Measurements from ENCODE around the gene RADIL. TPM values are rescaled to one million over a fixed set of nuclear protein-coding genes. Genes with fewer than 3 reads are reported as not detected.

Gene RADIL
- total RNA-seq, 1 experiment from 2014 or later, result not detected

DNA sequence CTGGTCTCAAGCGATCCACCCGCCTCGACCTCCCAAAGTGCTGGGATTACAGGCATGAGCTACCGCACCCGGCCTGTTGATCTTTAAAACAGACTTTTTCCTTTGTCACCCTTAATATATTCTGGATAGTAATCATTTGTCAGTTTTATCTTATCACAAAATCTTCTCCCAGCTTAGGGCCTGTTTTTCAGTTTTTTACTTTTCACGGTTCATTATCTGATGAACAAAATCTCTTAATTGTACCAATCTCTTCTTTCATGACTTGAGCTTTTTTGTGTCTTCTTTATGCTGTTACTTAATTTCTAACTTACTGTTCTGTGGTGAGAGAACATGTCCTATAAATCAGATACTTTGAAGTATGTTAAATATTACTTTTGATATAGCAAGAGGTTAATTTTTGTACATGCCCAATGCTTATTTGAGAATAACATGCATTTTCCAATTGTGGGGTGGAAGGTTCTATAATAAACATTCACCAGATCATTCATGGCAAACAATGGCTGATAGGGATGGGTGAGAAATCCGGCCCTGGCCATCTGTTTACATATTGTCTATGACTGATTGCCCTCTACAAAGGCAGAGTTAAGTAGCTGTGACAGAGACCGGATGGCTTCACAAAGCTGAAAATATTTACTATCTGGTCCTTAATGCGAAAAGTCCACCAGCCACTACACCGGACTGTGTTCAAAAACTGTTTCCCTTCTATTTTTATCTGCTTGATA is 27.0 kb downstream of the RADIL start:
- Histone ChIP-seq H3K9me3 (no peaks in the 10 kb centered on the region), H3K4me3 (ENCODE audit: low read depth, low read length) (no peak overlapping the region), H3K36me3 (ENCODE audit: control insufficient read depth, insufficient read depth, low read length) (no peaks in the 10 kb centered on the region), H3K27me3 (replicated peaks; ENCODE audit: control insufficient read depth, insufficient read depth, low read length) (no peaks in the 10 kb centered on the region), H3K4me1 (no peaks in the 10 kb centered on the region)
- Mint-ChIP-seq H3K9me3 (ENCODE audit: unreplicated experiment) (no peaks in the 10 kb centered on the region), H3K4me3 (ENCODE audit: unreplicated experiment) (no peak overlapping the region), H3K4me1 (ENCODE audit: low read depth, unreplicated experiment) (peaks cover 7% of the 10 kb centered on the region), H3K36me3 (ENCODE audit: insufficient read depth, unreplicated experiment) (no peaks in the 10 kb centered on the region), H3K27ac (ENCODE audit: unreplicated experiment) (no peak overlapping the region), H3K27me3 (ENCODE audit: insufficient read depth, unreplicated experiment) (peaks cover 10% of the 10 kb centered on the region)
- DNase-seq, result no peak
- intact Hi-C loops (cut with micrococcal nuclease; ENCODE audit: unreplicated experiment), result no loop called here
- ChIA-PET CTCF (no interaction called here), POLR2A (no interaction called here)
- TF ChIP-seq, protein P1, sequence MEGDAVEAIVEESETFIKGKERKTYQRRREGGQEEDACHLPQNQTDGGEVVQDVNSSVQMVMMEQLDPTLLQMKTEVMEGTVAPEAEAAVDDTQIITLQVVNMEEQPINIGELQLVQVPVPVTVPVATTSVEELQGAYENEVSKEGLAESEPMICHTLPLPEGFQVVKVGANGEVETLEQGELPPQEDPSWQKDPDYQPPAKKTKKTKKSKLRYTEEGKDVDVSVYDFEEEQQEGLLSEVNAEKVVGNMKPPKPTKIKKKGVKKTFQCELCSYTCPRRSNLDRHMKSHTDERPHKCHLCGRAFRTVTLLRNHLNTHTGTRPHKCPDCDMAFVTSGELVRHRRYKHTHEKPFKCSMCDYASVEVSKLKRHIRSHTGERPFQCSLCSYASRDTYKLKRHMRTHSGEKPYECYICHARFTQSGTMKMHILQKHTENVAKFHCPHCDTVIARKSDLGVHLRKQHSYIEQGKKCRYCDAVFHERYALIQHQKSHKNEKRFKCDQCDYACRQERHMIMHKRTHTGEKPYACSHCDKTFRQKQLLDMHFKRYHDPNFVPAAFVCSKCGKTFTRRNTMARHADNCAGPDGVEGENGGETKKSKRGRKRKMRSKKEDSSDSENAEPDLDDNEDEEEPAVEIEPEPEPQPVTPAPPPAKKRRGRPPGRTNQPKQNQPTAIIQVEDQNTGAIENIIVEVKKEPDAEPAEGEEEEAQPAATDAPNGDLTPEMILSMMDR (IDR thresholded peaks at IDR 0.05; ENCODE audit: insufficient read depth in 1 of 2, low read depth in 1 of 2, low read length in 1 of 2, severe bottlenecking in 1 of 2, unreplicated experiment in 1 of 2), result no peak
- no TSS peak for BruUV-seq (replicated peaks)

DNA sequence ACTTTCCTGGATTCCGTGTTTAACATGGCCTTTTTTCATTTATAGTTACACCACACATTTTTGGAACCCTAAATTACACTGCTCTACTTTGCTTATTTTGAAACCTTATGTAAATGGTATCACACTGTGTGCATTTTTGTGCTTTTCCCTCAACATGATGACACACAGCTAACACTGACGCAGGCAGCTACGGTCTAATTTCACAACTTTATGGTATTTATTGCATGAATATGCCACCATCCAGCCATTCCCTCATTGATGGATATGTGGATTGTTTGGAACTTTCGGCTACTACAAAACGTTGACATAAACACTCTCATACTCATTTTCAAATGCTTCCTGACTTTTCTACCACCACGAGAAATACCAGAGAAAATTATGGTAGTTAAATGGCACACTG is 28.6 kb downstream of the RADIL start:
- no TSS peak for BruUV-seq (replicated peaks)
- POLR2A ChIA-PET, result no interaction called here
- H3K9me3 Mint-ChIP-seq (ENCODE audit: unreplicated experiment), result no peaks in the 10 kb centered on the region
- H3K36me3 ChIP-seq (ENCODE audit: control insufficient read depth, insufficient read depth, low read length), result no peaks in the 10 kb centered on the region
- H3K9me3 ChIP-seq, result no peaks in the 10 kb centered on the region
- intact Hi-C loops (cut with micrococcal nuclease; ENCODE audit: unreplicated experiment), result no loop called here
- no peak overlapping the region for H3K4me3 ChIP-seq (ENCODE audit: low read depth, low read length)
- peaks cover 7% of the 10 kb centered on the region for H3K4me1 Mint-ChIP-seq (ENCODE audit: low read depth, unreplicated experiment)
- no peaks in the 10 kb centered on the region for H3K27me3 ChIP-seq (replicated peaks; ENCODE audit: control insufficient read depth, insufficient read depth, low read length)
- no peak overlapping the region for H3K27ac Mint-ChIP-seq (ENCODE audit: unreplicated experiment)
- no peak for DNase-seq
- H3K27me3 Mint-ChIP-seq (ENCODE audit: insufficient read depth, unreplicated experiment), result peaks cover 10% of the 10 kb centered on the region
- no peaks in the 10 kb centered on the region for H3K4me1 ChIP-seq
- H3K4me3 Mint-ChIP-seq (ENCODE audit: unreplicated experiment), result no peak overlapping the region
- H3K36me3 Mint-ChIP-seq (ENCODE audit: insufficient read depth, unreplicated experiment), result no peaks in the 10 kb centered on the region
- TF ChIP-seq, protein P1 (IDR thresholded peaks at IDR 0.05; ENCODE audit: insufficient read depth in 1 of 2, low read depth in 1 of 2, low read length in 1 of 2, severe bottlenecking in 1 of 2, unreplicated experiment in 1 of 2), result no peak
- CTCF ChIA-PET, result interaction anchor here (0.7 kb wide), 1 partner anchor 77 kb away, joined by 8 read pairs; no protein-coding TSS in a partner anchor

DNA sequence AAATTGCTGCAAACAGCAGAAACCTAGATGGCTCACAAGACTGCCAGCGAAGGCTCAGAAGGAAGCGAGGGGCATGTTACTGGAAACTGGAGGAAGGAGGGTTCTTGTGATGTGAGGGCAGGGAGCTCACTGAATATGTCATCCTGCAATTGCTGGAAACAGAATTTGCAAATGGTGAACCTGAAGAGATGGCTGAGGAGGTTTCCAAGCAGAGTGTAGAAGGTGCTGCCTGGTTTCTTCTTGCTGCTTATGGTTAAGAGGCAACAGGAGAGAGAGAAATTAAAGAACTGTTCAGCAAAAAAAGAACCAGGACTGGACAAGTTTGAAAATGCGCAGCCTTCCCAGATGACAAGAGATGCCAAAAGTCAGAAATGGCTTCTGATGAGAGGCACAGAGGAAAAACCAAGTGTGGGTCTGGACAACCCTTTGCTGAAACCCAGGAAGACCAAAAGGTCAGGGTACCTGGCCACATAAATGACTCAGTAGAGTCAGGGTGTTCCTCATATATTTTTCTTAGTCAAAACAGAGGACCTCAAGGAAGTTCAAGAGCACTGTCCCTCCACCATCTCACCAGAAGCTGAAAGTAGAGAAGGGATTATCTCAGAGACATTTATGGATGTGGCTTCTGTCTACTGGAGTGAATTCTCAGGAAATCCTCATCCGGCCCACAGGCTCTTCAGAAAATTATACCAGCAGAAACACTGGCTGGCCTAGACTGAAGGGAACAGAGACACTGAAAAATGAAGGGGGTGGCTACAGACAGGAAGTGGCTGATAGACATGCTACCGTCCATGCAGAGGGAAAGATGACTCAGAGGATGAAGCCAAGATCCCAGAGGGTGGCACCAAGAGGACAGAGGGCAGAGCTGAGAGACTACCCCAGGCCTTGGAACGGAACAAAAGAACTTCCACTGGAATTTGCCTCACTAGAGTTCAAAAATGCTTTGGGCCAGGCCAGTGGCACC is 31.8 kb downstream of the RADIL start:
- DNase-seq, result no peak
- H3K9me3 ChIP-seq, result no peaks in the 10 kb centered on the region
- no peaks in the 10 kb centered on the region for H3K4me1 ChIP-seq
- BruUV-seq (replicated peaks), result no TSS peak
- no peaks in the 10 kb centered on the region for H3K36me3 ChIP-seq (ENCODE audit: control insufficient read depth, insufficient read depth, low read length)
- POLR2A ChIA-PET, result no interaction called here
- TF ChIP-seq, protein P1 (IDR thresholded peaks at IDR 0.05; ENCODE audit: insufficient read depth in 1 of 2, low read depth in 1 of 2, low read length in 1 of 2, severe bottlenecking in 1 of 2, unreplicated experiment in 1 of 2), result no peak
- H3K27ac Mint-ChIP-seq (ENCODE audit: unreplicated experiment), result no peak overlapping the region
- H3K27me3 ChIP-seq (replicated peaks; ENCODE audit: control insufficient read depth, insufficient read depth, low read length), result no peaks in the 10 kb centered on the region
- intact Hi-C loops (cut with micrococcal nuclease; ENCODE audit: unreplicated experiment), result no loop called here
- H3K4me3 Mint-ChIP-seq (ENCODE audit: unreplicated experiment), result no peak overlapping the region
- no peaks in the 10 kb centered on the region for H3K36me3 Mint-ChIP-seq (ENCODE audit: insufficient read depth, unreplicated experiment)
- H3K4me1 Mint-ChIP-seq (ENCODE audit: low read depth, unreplicated experiment), result no peaks in the 10 kb centered on the region
- CTCF ChIA-PET, result no interaction called here
- H3K9me3 Mint-ChIP-seq (ENCODE audit: unreplicated experiment), result no peaks in the 10 kb centered on the region
- H3K4me3 ChIP-seq (ENCODE audit: low read depth, low read length), result no peak overlapping the region
- peaks cover 10% of the 10 kb centered on the region for H3K27me3 Mint-ChIP-seq (ENCODE audit: insufficient read depth, unreplicated experiment)

Data from Caco-2 (cell line).